Activated naive CD4-positive, alpha-beta T cell treated with anti-CD3 and anti-CD28 coated beads for 36 hours (primary cell): Measurements from ENCODE around the gene FAN1. TPM values are rescaled to one million over a fixed set of nuclear protein-coding genes. Genes with fewer than 3 reads are reported as not detected.

Source experiments
- CTCF ChIA-PET: fragments of 350-600 bp; sonication (Branson Sonifier 250); formaldehyde crosslinking; loops from one replicate; lab custom pipeline; 2021; ENCODE audit warnings: antibody characterized with exemption; lab: Charles Lee
- DNase-seq: peaks from one replicate; pipeline ENCODE4 v3.0.0-alpha.2; 2020
- H3K27ac Mint-ChIP-seq: one replicate; pipeline ENCODE4 v1.8.0; 2021; ENCODE audit warnings: mild to moderate bottlenecking, mixed read lengths
- H3K27me3 Mint-ChIP-seq: one replicate; pipeline ENCODE4 v1.8.0; 2021; ENCODE audit warnings: low read depth, mixed read lengths
- H3K36me3 Mint-ChIP-seq: one replicate; pipeline ENCODE4 v1.8.0; 2021; ENCODE audit warnings: low read depth, mixed read lengths
- H3K4me1 Mint-ChIP-seq: one replicate; pipeline ENCODE4 v1.8.0; 2021; ENCODE audit warnings: low read depth, mixed read lengths
- H3K4me3 Mint-ChIP-seq: one replicate; pipeline ENCODE4 v1.8.0; 2021; ENCODE audit warnings: mild to moderate bottlenecking, moderate library complexity, mixed read lengths
- H3K9me3 Mint-ChIP-seq: one replicate; pipeline ENCODE4 v1.8.0; 2021; ENCODE audit warnings: mixed read lengths
- intact Hi-C: fragments of 100-400 bp; cut with micrococcal nuclease; formaldehyde crosslinking; loops from one replicate; pipeline ENCODE4 v1.15.1; 2023
- total RNA-seq, 2 experiments: library from RNA; stranded (reverse); gene quantifications; one replicate each; pipeline ENCODE4 v1.2.3, GENCODE V29; 2021

FAN1 gene
- total RNA-seq, 2 experiments from 2014 or later, result 13.8 to 14.5 TPM

DNA sequence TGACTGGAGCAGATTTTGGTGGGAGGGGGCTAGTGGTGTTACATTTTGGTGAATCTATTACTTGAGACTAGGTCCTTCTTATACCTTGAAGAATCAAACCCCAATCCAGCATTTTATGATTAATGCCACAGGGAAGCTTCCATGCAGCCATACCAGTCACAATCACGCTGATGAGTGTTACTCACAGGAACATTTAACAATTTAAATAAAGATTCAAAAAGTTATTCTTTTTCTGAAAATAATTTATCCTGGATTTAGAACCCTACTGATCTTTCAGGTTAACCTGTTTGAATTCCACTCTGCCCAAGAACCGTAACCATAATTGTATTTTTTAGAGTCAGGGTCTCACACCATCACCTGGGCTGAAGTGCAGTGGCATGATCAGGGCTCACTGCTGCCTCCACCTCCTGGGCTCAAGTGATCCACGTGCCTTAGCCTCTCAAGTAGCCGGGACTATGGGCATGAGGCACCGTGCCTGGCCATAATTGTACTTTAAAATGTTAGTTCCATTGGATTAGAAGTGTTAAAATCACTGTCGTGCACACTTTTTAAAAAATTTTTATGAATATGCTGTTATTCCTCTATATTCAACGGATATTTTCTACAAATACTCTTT lies 88.6 kb downstream of the FAN1 start:
- H3K27ac Mint-ChIP-seq, result peak overlapping the region; percentile 54
- peak overlapping the region; percentile 84 for H3K4me3 Mint-ChIP-seq
- H3K4me1 Mint-ChIP-seq, result peaks cover 27% of the 10 kb centered on the region
- no peaks in the 10 kb centered on the region for H3K9me3 Mint-ChIP-seq
- intact Hi-C loops, result loop anchor here (5.0 kb wide), 3 partner anchors 335 to 445 kb away; partner anchors contain the start of genes ARHGAP11B and KLF13
- DNase-seq, result no peak
- no peaks in the 10 kb centered on the region for H3K27me3 Mint-ChIP-seq
- peaks cover 3% of the 10 kb centered on the region for H3K36me3 Mint-ChIP-seq
- CTCF ChIA-PET, result interaction anchor here (0.8 kb wide), 1 partner anchor 21 kb away, joined by 3 read pairs; no protein-coding TSS in a partner anchor

Other genes with a start within 250 kb of the FAN1 start
- 10 to 100 TPM in 1 of 2 experiments, 1 to 10 TPM in 1; 9.7 to 10.5 TPM for gene MTMR10, start 87.7 kb downstream of the FAN1 start, total RNA-seq
- not detected for gene TRPM1, start 197.8 kb downstream of the FAN1 start, total RNA-seq